HepG2 (cell line): ENCODE results near the gene CACNA2D3.

Source experiments
- ZFP36L1 ChIP-seq: sonication (generic); formaldehyde crosslinking; IDR thresholded peaks from 2 replicates; pipeline ENCODE4 v1.8.0; 2022; ENCODE audit warnings: mild to moderate bottlenecking, missing genetic modification reagents, moderate library complexity
- ZNF563 ChIP-seq: sonication (generic); formaldehyde crosslinking; IDR thresholded peaks from 2 replicates; pipeline ENCODE4 v1.8.0; 2022; ENCODE audit warnings: mild to moderate bottlenecking, moderate library complexity, missing genetic modification reagents
- TF ChIP-seq, protein P1 (sequence below): sonication (generic); formaldehyde crosslinking; IDR thresholded peaks from 2 replicates; pipeline ENCODE4 v1.5.0; 2020; ENCODE audit warnings: mild to moderate bottlenecking, missing genetic modification reagents, moderate library complexity
- TF ChIP-seq, protein P2 (sequence below): sonication (generic); formaldehyde crosslinking; conservative IDR thresholded peaks from 2 replicates; pipeline ENCODE4 v1.4.0; 2020; ENCODE audit warnings: missing genetic modification reagents
- TF ChIP-seq, protein P3 (sequence below): sonication (generic); formaldehyde crosslinking; IDR thresholded peaks from 2 replicates; pipeline ENCODE4 v1.5.1; 2020; ENCODE audit warnings: mild to moderate bottlenecking, missing genetic modification reagents
- TF ChIP-seq, protein P4 (sequence below), 2 experiments: sonication (generic) in 1 of 2; formaldehyde crosslinking in 1 of 2; IDR thresholded peaks; 2 replicates each; pipeline versions ENCODE4 v1.4.0 to v1.6.1; 2016 to 2020; ENCODE audit warnings: borderline replicate concordance in 1 of 2, low read depth in 1 of 2, mild to moderate bottlenecking in 1 of 2, missing genetic modification reagents in 1 of 2
- TF ChIP-seq, protein P5 (sequence below): IDR thresholded peaks from 2 replicates; pipeline ENCODE4 v1.6.1; 2012; ENCODE audit warnings: inconsistent platforms

DNA sequence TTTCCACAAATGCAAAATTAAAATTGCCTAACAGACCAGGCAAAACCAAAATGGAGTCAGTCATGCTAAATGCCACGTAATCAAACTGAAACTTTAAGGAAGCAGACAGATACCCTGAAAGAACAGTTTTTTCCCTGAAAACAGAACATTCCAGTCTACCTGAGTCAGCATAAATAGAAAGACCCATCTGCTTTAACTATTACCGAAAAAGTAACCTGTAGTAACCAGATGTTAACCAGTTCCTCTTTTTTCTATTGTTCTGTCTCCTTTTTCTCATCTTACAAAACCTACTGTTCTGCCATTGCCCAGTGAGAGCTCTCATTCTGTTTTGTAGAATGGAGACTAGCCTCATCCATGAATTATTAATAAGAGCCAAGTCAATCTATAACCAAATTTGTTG lies 286.0 kb downstream of the CACNA2D3 start:
- no peak for TF ChIP-seq ZFP36L1 (CRISPR knock-in tag)
- TF ChIP-seq, protein P1, sequence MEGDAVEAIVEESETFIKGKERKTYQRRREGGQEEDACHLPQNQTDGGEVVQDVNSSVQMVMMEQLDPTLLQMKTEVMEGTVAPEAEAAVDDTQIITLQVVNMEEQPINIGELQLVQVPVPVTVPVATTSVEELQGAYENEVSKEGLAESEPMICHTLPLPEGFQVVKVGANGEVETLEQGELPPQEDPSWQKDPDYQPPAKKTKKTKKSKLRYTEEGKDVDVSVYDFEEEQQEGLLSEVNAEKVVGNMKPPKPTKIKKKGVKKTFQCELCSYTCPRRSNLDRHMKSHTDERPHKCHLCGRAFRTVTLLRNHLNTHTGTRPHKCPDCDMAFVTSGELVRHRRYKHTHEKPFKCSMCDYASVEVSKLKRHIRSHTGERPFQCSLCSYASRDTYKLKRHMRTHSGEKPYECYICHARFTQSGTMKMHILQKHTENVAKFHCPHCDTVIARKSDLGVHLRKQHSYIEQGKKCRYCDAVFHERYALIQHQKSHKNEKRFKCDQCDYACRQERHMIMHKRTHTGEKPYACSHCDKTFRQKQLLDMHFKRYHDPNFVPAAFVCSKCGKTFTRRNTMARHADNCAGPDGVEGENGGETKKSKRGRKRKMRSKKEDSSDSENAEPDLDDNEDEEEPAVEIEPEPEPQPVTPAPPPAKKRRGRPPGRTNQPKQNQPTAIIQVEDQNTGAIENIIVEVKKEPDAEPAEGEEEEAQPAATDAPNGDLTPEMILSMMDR (CRISPR knock-in tag): no peak
- TF ChIP-seq, protein P2, sequence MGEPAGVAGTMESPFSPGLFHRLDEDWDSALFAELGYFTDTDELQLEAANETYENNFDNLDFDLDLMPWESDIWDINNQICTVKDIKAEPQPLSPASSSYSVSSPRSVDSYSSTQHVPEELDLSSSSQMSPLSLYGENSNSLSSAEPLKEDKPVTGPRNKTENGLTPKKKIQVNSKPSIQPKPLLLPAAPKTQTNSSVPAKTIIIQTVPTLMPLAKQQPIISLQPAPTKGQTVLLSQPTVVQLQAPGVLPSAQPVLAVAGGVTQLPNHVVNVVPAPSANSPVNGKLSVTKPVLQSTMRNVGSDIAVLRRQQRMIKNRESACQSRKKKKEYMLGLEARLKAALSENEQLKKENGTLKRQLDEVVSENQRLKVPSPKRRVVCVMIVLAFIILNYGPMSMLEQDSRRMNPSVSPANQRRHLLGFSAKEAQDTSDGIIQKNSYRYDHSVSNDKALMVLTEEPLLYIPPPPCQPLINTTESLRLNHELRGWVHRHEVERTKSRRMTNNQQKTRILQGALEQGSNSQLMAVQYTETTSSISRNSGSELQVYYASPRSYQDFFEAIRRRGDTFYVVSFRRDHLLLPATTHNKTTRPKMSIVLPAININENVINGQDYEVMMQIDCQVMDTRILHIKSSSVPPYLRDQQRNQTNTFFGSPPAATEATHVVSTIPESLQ (CRISPR knock-in tag): no peak
- TF ChIP-seq, protein P3, sequence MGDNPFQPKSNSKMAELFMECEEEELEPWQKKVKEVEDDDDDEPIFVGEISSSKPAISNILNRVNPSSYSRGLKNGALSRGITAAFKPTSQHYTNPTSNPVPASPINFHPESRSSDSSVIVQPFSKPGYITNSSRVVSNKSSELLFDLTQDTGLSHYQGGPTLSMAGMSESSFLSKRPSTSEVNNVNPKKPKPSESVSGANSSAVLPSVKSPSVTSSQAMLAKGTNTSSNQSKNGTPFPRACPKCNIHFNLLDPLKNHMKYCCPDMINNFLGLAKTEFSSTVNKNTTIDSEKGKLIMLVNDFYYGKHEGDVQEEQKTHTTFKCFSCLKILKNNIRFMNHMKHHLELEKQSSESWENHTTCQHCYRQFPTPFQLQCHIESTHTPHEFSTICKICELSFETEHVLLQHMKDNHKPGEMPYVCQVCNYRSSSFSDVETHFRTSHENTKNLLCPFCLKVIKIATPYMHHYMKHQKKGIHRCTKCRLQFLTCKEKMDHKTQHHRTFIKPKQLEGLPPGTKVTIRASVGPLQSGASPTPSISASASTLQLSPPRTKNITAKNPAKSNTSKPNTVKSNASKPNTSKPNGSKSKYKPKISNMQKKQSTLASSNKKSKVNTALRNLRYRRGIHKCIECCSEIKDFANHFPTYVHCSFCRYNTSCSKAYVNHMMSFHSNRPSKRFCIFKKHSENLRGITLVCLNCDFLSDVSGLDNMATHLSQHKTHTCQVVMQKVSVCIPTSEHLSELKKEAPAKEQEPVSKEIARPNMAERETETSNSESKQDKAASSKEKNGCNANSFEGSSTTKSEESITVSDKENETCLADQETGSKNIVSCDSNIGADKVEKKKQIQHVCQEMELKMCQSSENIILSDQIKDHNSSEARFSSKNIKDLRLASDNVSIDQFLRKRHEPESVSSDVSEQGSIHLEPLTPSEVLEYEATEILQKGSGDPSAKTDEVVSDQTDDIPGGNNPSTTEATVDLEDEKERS (CRISPR knock-in tag): no peak
- no peak for TF ChIP-seq ZNF563 (CRISPR knock-in tag)
- TF ChIP-seq, protein P4, sequence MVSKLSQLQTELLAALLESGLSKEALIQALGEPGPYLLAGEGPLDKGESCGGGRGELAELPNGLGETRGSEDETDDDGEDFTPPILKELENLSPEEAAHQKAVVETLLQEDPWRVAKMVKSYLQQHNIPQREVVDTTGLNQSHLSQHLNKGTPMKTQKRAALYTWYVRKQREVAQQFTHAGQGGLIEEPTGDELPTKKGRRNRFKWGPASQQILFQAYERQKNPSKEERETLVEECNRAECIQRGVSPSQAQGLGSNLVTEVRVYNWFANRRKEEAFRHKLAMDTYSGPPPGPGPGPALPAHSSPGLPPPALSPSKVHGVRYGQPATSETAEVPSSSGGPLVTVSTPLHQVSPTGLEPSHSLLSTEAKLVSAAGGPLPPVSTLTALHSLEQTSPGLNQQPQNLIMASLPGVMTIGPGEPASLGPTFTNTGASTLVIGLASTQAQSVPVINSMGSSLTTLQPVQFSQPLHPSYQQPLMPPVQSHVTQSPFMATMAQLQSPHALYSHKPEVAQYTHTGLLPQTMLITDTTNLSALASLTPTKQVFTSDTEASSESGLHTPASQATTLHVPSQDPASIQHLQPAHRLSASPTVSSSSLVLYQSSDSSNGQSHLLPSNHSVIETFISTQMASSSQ (IDR thresholded peaks at IDR 0.05; ENCODE audit: low read depth): no peak
- TF ChIP-seq, protein P4 (CRISPR knock-in tag; IDR thresholded peaks at IDR 0.05; ENCODE audit: borderline replicate concordance): no peak
- TF ChIP-seq, protein P5, sequence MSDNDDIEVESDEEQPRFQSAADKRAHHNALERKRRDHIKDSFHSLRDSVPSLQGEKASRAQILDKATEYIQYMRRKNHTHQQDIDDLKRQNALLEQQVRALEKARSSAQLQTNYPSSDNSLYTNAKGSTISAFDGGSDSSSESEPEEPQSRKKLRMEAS: no peak
